Mesendoderm (in vitro differentiated cells): ENCODE data around the gene KRTAP6-3.

Experiments
- DNase-seq: peaks from one replicate; pipeline ENCODE4 v3.0.0; 2013
- H2AK5ac ChIP-seq: 2 replicates; pipeline ENCODE4 v1.6.1; 2013; ENCODE audit warnings: low read length, inconsistent platforms
- H2BK120ac ChIP-seq: 2 replicates; pipeline ENCODE4 v1.6.1; 2013; ENCODE audit warnings: low read depth, mild to moderate bottlenecking, low read length, moderate library complexity, mixed read lengths
- H2BK15ac ChIP-seq: replicated peaks from 2 replicates; pipeline ENCODE4 v1.6.1; 2013; ENCODE audit warnings: low read depth, mild to moderate bottlenecking, moderate library complexity
- H2BK5ac ChIP-seq: 2 replicates; pipeline ENCODE4 v1.6.1; 2013; ENCODE audit warnings: low read length, inconsistent platforms
- H3K18ac ChIP-seq: 2 replicates; pipeline ENCODE4 v1.6.1; 2013; ENCODE audit warnings: mild to moderate bottlenecking, low read length, mixed read lengths
- H3K23ac ChIP-seq: one replicate; pipeline ENCODE4 v1.6.1; 2013; ENCODE audit warnings: low read length
- H3K27ac ChIP-seq: 2 replicates; pipeline ENCODE4 v1.5.1; 2013; ENCODE audit warnings: low read depth, mild to moderate bottlenecking, inconsistent platforms, low read length, moderate library complexity
- H3K27me3 ChIP-seq: 2 replicates; pipeline ENCODE4 v1.6.1; 2013; ENCODE audit warnings: low read length, control low read depth, mild to moderate bottlenecking, inconsistent platforms; ENCODE audit not compliant: insufficient read depth, poor library complexity
- H3K36me3 ChIP-seq: 2 replicates; pipeline ENCODE4 v1.6.1; 2013; ENCODE audit warnings: low read length, inconsistent platforms; ENCODE audit not compliant: control insufficient read depth, insufficient read depth
- H3K4ac ChIP-seq: one replicate; pipeline ENCODE4 v1.6.1; 2013; ENCODE audit warnings: low read depth, mild to moderate bottlenecking, low read length, moderate library complexity
- H3K4me1 ChIP-seq: 2 replicates; pipeline ENCODE4 v1.6.1; 2013; ENCODE audit warnings: low read depth, low read length, inconsistent platforms; ENCODE audit not compliant: control insufficient read depth
- H3K4me2 ChIP-seq: 2 replicates; pipeline ENCODE4 v1.6.1; 2013; ENCODE audit warnings: low read length
- H3K4me3 ChIP-seq: 2 replicates; pipeline ENCODE4 v1.5.1; 2013; ENCODE audit warnings: mild to moderate bottlenecking, low read length
- H3K56ac ChIP-seq: one replicate; pipeline ENCODE4 v1.6.1; 2013; ENCODE audit warnings: low read length
- H3K79me1 ChIP-seq: 2 replicates; pipeline ENCODE4 v1.6.1; 2013; ENCODE audit warnings: low read length, inconsistent platforms
- H3K79me2 ChIP-seq: 2 replicates; pipeline ENCODE4 v1.6.1; 2013; ENCODE audit warnings: mild to moderate bottlenecking, low read length; ENCODE audit not compliant: control insufficient read depth, insufficient read depth
- H3K9ac ChIP-seq: 2 replicates; pipeline ENCODE4 v1.6.1; 2013; ENCODE audit warnings: low read length, inconsistent platforms
- H4K5ac ChIP-seq: one replicate; pipeline ENCODE4 v1.6.1; 2013; ENCODE audit warnings: low read length
- H4K8ac ChIP-seq: one replicate; pipeline ENCODE4 v1.6.1; 2013; ENCODE audit warnings: low read depth, mild to moderate bottlenecking, control low read depth, low read length, moderate library complexity
- WGBS: extraction: QIAGEN DNeasy Blood & Tissue Kit; methylation state at CpG from one replicate; pipeline ENCODE4 v1.1.7; 2013; ENCODE audit warnings: low lambda C conversion rate, missing lambda C conversion rate; ENCODE audit not compliant: insufficient coverage; ENCODE audit errors: extremely low coverage; 5-methylcytosine and 5-hydroxymethylcytosine counted together

KRTAP6-3 gene

GRCh38 chr21:30625449-30626165 is 33.4 kb downstream of the KRTAP6-3 start:
- Histone ChIP-seq H3K4ac (no peak overlapping the region), H3K4me1 (no peaks in the 10 kb centered on the region), H3K79me1 (no peaks in the 10 kb centered on the region), H3K27ac (no peak overlapping the region), H3K56ac (no peak overlapping the region), H3K36me3 (no peaks in the 10 kb centered on the region), H3K27me3 (no peaks in the 10 kb centered on the region), H2BK5ac (no peak overlapping the region), H2BK120ac (no peak overlapping the region), H3K79me2 (no peaks in the 10 kb centered on the region), H3K9ac (no peak overlapping the region), H3K18ac (no peak overlapping the region), H4K8ac (no peak overlapping the region), H2BK15ac (no peak overlapping the region), H4K5ac (no peak overlapping the region), H3K4me2 (no peak overlapping the region), H2AK5ac (no peak overlapping the region), H3K4me3 (no peak overlapping the region), H3K23ac (no peak overlapping the region)
- no CpG with 5 or more reads among the region's 4 CpGs for WGBS
- peak; percentile 4 for DNase-seq

DNA sequence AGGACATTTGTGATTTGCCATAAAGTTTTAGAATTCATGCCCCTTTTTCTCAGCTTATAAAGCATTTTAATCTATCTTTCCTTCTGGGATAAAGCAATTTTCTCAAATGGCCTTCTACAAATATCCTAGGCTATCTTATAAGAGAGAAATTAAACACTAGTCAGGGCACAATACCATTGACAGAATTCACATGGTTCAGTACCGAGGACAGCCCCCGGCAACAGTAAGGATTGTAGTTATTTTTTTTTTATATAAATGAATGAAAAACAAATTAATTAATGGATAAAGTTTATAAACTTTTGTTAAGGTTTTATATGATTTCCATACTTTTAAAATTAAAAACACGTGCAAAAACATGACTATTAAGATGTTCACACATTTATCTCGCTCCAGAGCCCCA is 35.9 kb downstream of the KRTAP6-3 start:
- no peak for DNase-seq
- Histone ChIP-seq H3K27ac (no peak overlapping the region), H3K36me3 (no peaks in the 10 kb centered on the region), H2BK15ac (no peak overlapping the region), H3K18ac (no peak overlapping the region), H3K79me2 (no peaks in the 10 kb centered on the region), H4K8ac (no peak overlapping the region), H4K5ac (no peak overlapping the region), H3K4me3 (no peak overlapping the region), H2BK5ac (no peak overlapping the region), H3K9ac (no peak overlapping the region), H3K79me1 (no peaks in the 10 kb centered on the region), H3K4ac (no peak overlapping the region), H2BK120ac (no peak overlapping the region), H3K4me2 (no peak overlapping the region), H3K4me1 (no peaks in the 10 kb centered on the region), H3K23ac (no peak overlapping the region), H2AK5ac (no peak overlapping the region), H3K27me3 (no peaks in the 10 kb centered on the region), H3K56ac (no peak overlapping the region)
- WGBS: no CpG with 5 or more reads among the region's 4 CpGs

DNA sequence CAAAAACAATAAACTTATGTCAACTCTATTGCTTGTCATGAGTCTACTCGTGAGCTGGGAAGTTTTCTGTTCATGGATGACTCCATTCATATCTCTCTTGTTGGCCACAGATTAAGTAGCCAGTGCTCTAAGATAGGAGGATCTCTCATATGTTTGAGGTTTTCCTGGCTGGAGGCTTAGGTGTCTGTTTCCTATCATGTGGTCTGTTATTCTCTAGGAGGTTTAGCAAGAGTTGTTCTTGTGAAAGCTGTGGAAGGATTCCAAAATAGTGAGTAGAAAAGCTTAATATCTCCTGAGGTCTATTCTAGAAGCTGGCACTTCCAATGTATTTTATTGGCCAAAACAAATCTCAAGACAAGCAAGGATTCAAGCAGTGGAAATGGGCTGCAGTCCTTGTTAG is 37.0 kb downstream of the KRTAP6-3 start:
- Histone ChIP-seq H4K8ac (no peak overlapping the region), H3K4me1 (no peaks in the 10 kb centered on the region), H3K36me3 (no peaks in the 10 kb centered on the region), H3K4me2 (no peak overlapping the region), H3K27me3 (no peaks in the 10 kb centered on the region), H3K4me3 (no peak overlapping the region), H2BK120ac (no peak overlapping the region), H2BK15ac (no peak overlapping the region), H3K27ac (no peak overlapping the region), H3K79me1 (no peaks in the 10 kb centered on the region), H4K5ac (no peak overlapping the region), H2BK5ac (no peak overlapping the region), H3K18ac (no peak overlapping the region), H3K56ac (no peak overlapping the region), H3K79me2 (no peaks in the 10 kb centered on the region), H3K23ac (no peak overlapping the region), H3K4ac (no peak overlapping the region), H3K9ac (no peak overlapping the region), H2AK5ac (no peak overlapping the region)
- DNase-seq: no peak
- WGBS: no CpG with 5 or more reads among the region's 1 CpG

GRCh38 chr21:30634906-30635305 is 42.7 kb downstream of the KRTAP6-3 start, which contains the start of gene KRTAP20-2:
TSS of gene KRTAP20-2 (plus strand) at chr21:30635206. CDS start at chr21:30635264, 58 bp downstream.
- Histone ChIP-seq H3K4me3 (no peak within 1 kb of the TSS), H4K8ac (no peak within 1 kb of the TSS), H3K23ac (no peak within 1 kb of the TSS), H3K27ac (no peak within 1 kb of the TSS), H3K9ac (no peak within 1 kb of the TSS), H4K5ac (no peak within 1 kb of the TSS), H3K36me3 (no peaks in the 10 kb centered on the region), H2BK15ac (no peak within 1 kb of the TSS), H3K4ac (no peak within 1 kb of the TSS), H3K18ac (no peak within 1 kb of the TSS), H3K4me2 (no peak within 1 kb of the TSS), H3K4me1 (no peaks in the 10 kb centered on the region), H3K79me2 (no peaks in the 10 kb centered on the region), H3K79me1 (no peaks in the 10 kb centered on the region), H2BK5ac (no peak within 1 kb of the TSS), H3K56ac (no peak within 1 kb of the TSS), H3K27me3 (no peaks in the 10 kb centered on the region), H2BK120ac (no peak within 1 kb of the TSS), H2AK5ac (no peak within 1 kb of the TSS)
- no peak for DNase-seq
- no CpG with 5 or more reads among the region's 1 CpG for WGBS

DNA sequence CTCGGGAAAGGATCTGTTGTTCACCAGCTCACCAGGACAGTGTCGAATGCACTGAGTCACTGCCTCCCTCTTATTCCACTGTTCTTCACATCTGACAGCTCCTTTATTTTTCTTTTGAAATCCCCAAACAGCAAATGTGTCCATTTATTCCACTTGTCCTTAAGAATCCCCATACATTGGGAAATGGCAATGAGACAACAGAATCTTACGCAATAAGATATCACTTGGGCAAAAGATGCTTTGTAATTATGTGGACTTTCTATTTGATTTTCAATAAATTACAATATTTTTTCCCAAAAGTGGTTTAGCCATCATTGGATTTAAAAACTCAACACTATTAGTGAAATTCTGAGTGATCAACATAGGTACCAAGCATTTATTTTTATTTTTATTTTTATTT is 46.4 kb downstream of the KRTAP6-3 start:
- no peaks in the 10 kb centered on the region for H3K27me3 ChIP-seq
- no peaks in the 10 kb centered on the region for H3K79me1 ChIP-seq
- no peak overlapping the region for H3K4me2 ChIP-seq
- no peak overlapping the region for H3K27ac ChIP-seq
- H3K4ac ChIP-seq: no peak overlapping the region
- H2BK5ac ChIP-seq: no peak overlapping the region
- no peak for DNase-seq
- no peaks in the 10 kb centered on the region for H3K4me1 ChIP-seq
- no peaks in the 10 kb centered on the region for H3K36me3 ChIP-seq
- H4K5ac ChIP-seq: no peak overlapping the region
- H2BK15ac ChIP-seq: no peak overlapping the region
- no peak overlapping the region for H3K18ac ChIP-seq
- no peak overlapping the region for H2AK5ac ChIP-seq
- H3K56ac ChIP-seq: no peak overlapping the region
- no CpG with 5 or more reads among the region's 3 CpGs for WGBS
- no peaks in the 10 kb centered on the region for H3K79me2 ChIP-seq
- no peak overlapping the region for H3K9ac ChIP-seq
- no peak overlapping the region for H3K23ac ChIP-seq
- no peak overlapping the region for H2BK120ac ChIP-seq
- H3K4me3 ChIP-seq: no peak overlapping the region
- H4K8ac ChIP-seq: no peak overlapping the region

GRCh38 chr21:30642564-30642963 is 50.3 kb downstream of the KRTAP6-3 start, which contains the start of gene KRTAP20-3:
TSS of gene KRTAP20-3 (plus strand) at chr21:30642864.
- Histone ChIP-seq H3K4me3 (no peak within 1 kb of the TSS), H3K79me1 (no peaks in the 10 kb centered on the region), H3K4ac (no peak within 1 kb of the TSS), H3K79me2 (no peaks in the 10 kb centered on the region), H4K8ac (no peak within 1 kb of the TSS), H3K9ac (no peak within 1 kb of the TSS), H3K27me3 (no peaks in the 10 kb centered on the region), H3K27ac (no peak within 1 kb of the TSS), H3K18ac (no peak within 1 kb of the TSS), H2BK15ac (no peak within 1 kb of the TSS), H3K36me3 (no peaks in the 10 kb centered on the region), H3K4me2 (no peak within 1 kb of the TSS), H2BK120ac (no peak within 1 kb of the TSS), H2BK5ac (no peak within 1 kb of the TSS), H3K56ac (no peak within 1 kb of the TSS), H3K4me1 (no peaks in the 10 kb centered on the region), H4K5ac (no peak within 1 kb of the TSS), H2AK5ac (no peak within 1 kb of the TSS), H3K23ac (no peak within 1 kb of the TSS)
- DNase-seq: no peak
- WGBS: no CpG with 5 or more reads among the region's 2 CpGs
